ENCODE measurements around the gene ST3GAL3. TPM values are rescaled to one million over a fixed set of nuclear protein-coding genes. Genes with fewer than 3 reads are reported as not detected.

The ST3GAL3 gene
- total and polyA plus RNA-seq, 2 experiments from 2014 or later = 4.5 to 7.0 TPM

- Mint-ChIP-seq H3K27me3 (ENCODE audit: insufficient read depth, low read depth, poor library complexity) (peaks cover 21% of the 10 kb centered on the region), H3K4me3 (no peak overlapping the region), H3K4me1 (peaks cover 30% of the 10 kb centered on the region), H3K9me3 (no peaks in the 10 kb centered on the region), H3K36me3 (ENCODE audit: low read depth) (peaks cover 58% of the 10 kb centered on the region), H3K27ac (no peak overlapping the region)
- Histone ChIP-seq H4K20me1 (replicated peaks; ENCODE audit: insufficient read depth) (peaks cover 51% of the 10 kb centered on the region), H3K27ac (ENCODE audit: low read depth) (no peak overlapping the region), H3K4me2 (no peak overlapping the region), H3K4me1 (ENCODE audit: insufficient read depth) (peaks cover 11% of the 10 kb centered on the region; the same call in 1 of the 2 replicates), H3K9me2 (ENCODE audit: insufficient read depth) (no peaks in the 10 kb centered on the region), H2AFZ (no peak overlapping the region), H3F3A (replicated peaks; ENCODE audit: low read depth) (peaks cover 58% of the 10 kb centered on the region), H3K4me3 (no peak overlapping the region), H3K27me3 (ENCODE audit: insufficient read depth) (no peaks in the 10 kb centered on the region), H3K36me3 (ENCODE audit: insufficient read depth) (peaks cover 60% of the 10 kb centered on the region), H3K79me2 (replicated peaks; ENCODE audit: insufficient read depth) (peaks cover 6% of the 10 kb centered on the region)
- TF ChIP-seq POLR2AphosphoS5 (IDR thresholded peaks at IDR 0.05; ENCODE audit: low read depth) = 0 out of 2 replicates have a peak, but pooled peaks have one; percentile 0
- no peak for TF ChIP-seq JUNB (IDR thresholded peaks at IDR 0.05; ENCODE audit: unreplicated experiment)
- no peak for TF ChIP-seq EZH2 (IDR thresholded peaks at IDR 0.05; ENCODE audit: low read depth, unreplicated experiment)
- ATAC-seq (no peak), DNase-seq (ENCODE audit: low spot score) (no peak)
Observed at GRCh38 chr1:43703836-43704235, 3.5 kb upstream of the ST3GAL3 start.

DNA sequence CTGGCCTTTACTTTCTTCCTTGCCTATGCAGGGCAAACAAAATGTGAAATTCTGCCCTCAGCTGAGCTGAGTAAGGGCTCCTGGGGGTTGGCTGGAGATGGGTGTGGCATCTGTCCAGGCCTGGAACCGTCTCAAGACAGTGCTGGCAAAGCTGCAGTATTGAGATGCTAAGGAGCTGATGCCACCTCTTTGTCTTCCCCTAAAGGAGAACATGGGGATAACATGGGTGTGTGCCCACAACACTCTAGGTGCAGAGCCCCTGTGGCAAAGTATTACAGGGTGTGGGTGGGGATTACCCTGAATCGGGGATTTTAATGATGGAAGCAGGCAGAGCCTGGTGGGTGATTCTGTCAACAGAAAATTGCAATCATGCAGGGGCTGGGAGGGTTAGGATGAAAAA is 2.5 kb upstream of the ST3GAL3 start:
- H3K27ac Mint-ChIP-seq = no peak overlapping the region
- no peak for ATAC-seq
- peak; percentile 17 for DNase-seq (ENCODE audit: low spot score)

More for the DNA sequence above, 2.5 kb upstream of the ST3GAL3 start:
- 0 out of 2 replicates have a peak overlapping the region, but pooled peaks have one; percentile 79 for H3K27ac ChIP-seq (ENCODE audit: low read depth)
- H3F3A ChIP-seq (replicated peaks; ENCODE audit: low read depth) = peaks cover 53% of the 10 kb centered on the region
- H3K27me3 ChIP-seq (ENCODE audit: insufficient read depth) = no peaks in the 10 kb centered on the region
- Mint-ChIP-seq H3K4me3 (no peak overlapping the region), H3K36me3 (ENCODE audit: low read depth) (peaks cover 54% of the 10 kb centered on the region), H3K27me3 (ENCODE audit: insufficient read depth, low read depth, poor library complexity) (peaks cover 21% of the 10 kb centered on the region), H3K4me1 (peaks cover 32% of the 10 kb centered on the region), H3K9me3 (no peaks in the 10 kb centered on the region)
- no peak overlapping the region for H3K4me2 ChIP-seq
- H3K9me2 ChIP-seq (ENCODE audit: insufficient read depth) = no peaks in the 10 kb centered on the region
- no peak overlapping the region for H3K4me3 ChIP-seq
- peaks cover 9% of the 10 kb centered on the region for H3K79me2 ChIP-seq (replicated peaks; ENCODE audit: insufficient read depth)
- no peak for TF ChIP-seq NANOG (IDR thresholded peaks at IDR 0.05; ENCODE audit: borderline replicate concordance)
- peak in 1 of 2 experiments; percentile 32; a peak in 2 of 4 replicates for TF ChIP-seq CTCF (conservative IDR thresholded peaks at IDR 0.05; ENCODE audit: low read depth in 2 of 2)
- TF ChIP-seq, protein P1, sequence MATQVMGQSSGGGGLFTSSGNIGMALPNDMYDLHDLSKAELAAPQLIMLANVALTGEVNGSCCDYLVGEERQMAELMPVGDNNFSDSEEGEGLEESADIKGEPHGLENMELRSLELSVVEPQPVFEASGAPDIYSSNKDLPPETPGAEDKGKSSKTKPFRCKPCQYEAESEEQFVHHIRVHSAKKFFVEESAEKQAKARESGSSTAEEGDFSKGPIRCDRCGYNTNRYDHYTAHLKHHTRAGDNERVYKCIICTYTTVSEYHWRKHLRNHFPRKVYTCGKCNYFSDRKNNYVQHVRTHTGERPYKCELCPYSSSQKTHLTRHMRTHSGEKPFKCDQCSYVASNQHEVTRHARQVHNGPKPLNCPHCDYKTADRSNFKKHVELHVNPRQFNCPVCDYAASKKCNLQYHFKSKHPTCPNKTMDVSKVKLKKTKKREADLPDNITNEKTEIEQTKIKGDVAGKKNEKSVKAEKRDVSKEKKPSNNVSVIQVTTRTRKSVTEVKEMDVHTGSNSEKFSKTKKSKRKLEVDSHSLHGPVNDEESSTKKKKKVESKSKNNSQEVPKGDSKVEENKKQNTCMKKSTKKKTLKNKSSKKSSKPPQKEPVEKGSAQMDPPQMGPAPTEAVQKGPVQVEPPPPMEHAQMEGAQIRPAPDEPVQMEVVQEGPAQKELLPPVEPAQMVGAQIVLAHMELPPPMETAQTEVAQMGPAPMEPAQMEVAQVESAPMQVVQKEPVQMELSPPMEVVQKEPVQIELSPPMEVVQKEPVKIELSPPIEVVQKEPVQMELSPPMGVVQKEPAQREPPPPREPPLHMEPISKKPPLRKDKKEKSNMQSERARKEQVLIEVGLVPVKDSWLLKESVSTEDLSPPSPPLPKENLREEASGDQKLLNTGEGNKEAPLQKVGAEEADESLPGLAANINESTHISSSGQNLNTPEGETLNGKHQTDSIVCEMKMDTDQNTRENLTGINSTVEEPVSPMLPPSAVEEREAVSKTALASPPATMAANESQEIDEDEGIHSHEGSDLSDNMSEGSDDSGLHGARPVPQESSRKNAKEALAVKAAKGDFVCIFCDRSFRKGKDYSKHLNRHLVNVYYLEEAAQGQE (IDR thresholded peaks at IDR 0.05; ENCODE audit: unreplicated experiment) = no peak
- H3K36me3 ChIP-seq (ENCODE audit: insufficient read depth) = peaks cover 50% of the 10 kb centered on the region
- no peak overlapping the region for H2AFZ ChIP-seq
- H3K4me1 ChIP-seq (ENCODE audit: insufficient read depth) = peaks cover 11% of the 10 kb centered on the region; the same call in 1 of the 2 replicates
- peaks cover 44% of the 10 kb centered on the region for H4K20me1 ChIP-seq (replicated peaks; ENCODE audit: insufficient read depth)

Data from GM23338 (cell line).